ENCODE measurements around the gene OPN5.
"Not testable (repeated sequence)": the region's sequence is repeated elsewhere in the genome, so short reads cannot be mapped to it uniquely, and the experiment has no call there.

OPN5 gene

GRCh38 chr6:47781732-47782131 lies at the start of gene OPN5:
Gene OPN5, plus strand, starts transcription at chr6:47782032. Its CDS starts 35 bp downstream, at chr6:47782067.
- no peak for DNase-seq (ENCODE audit: low spot score)

- no peak for DNase-seq (ENCODE audit: low spot score)
Measured at GRCh38 chr6:47733879-47734558, 47.8 kb upstream of the OPN5 start.

GRCh38 chr6:47734831-47735481 lies 46.9 kb upstream of the OPN5 start:
- no peak for DNase-seq (ENCODE audit: low spot score)

- DNase-seq (ENCODE audit: low spot score) = no peak
Measured at GRCh38 chr6:47736083-47736700, 45.6 kb upstream of the OPN5 start.

GRCh38 chr6:47737406-47737805 lies 44.4 kb upstream of the OPN5 start:
- DNase-seq (ENCODE audit: low spot score) = no peak

GRCh38 chr6:47740714-47741113 lies 41.1 kb upstream of the OPN5 start:
- DNase-seq (ENCODE audit: low spot score) = no peak

GRCh38 chr6:47741807-47742206 lies 40.0 kb upstream of the OPN5 start:
- no peak for DNase-seq (ENCODE audit: low spot score)

- no peak for DNase-seq (ENCODE audit: low spot score)
Measured at GRCh38 chr6:47743744-47744143, 38.1 kb upstream of the OPN5 start.

GRCh38 chr6:47745269-47745668 lies 36.6 kb upstream of the OPN5 start:
- not testable (repeated sequence) for DNase-seq (ENCODE audit: low spot score)

GRCh38 chr6:47749757-47750156 lies 32.1 kb upstream of the OPN5 start:
- DNase-seq (ENCODE audit: low spot score) = no peak

- no peak for DNase-seq (ENCODE audit: low spot score)
Measured at GRCh38 chr6:47752801-47753200, 29.0 kb upstream of the OPN5 start.

- no peak for DNase-seq (ENCODE audit: low spot score)
Measured at GRCh38 chr6:47759364-47759763, 22.5 kb upstream of the OPN5 start.

- no peak for DNase-seq (ENCODE audit: low spot score)
Measured at GRCh38 chr6:47762502-47762901, 19.3 kb upstream of the OPN5 start.

GRCh38 chr6:47766445-47766844 lies 15.4 kb upstream of the OPN5 start:
- DNase-seq (ENCODE audit: low spot score) = no peak

- DNase-seq (ENCODE audit: low spot score) = no peak
Measured at GRCh38 chr6:47767102-47767501, 14.7 kb upstream of the OPN5 start.

- no peak for DNase-seq (ENCODE audit: low spot score)
Measured at GRCh38 chr6:47769982-47770381, 11.8 kb upstream of the OPN5 start.

- no peak for DNase-seq (ENCODE audit: low spot score)
Measured at GRCh38 chr6:47772359-47772758, 9.5 kb upstream of the OPN5 start.

- DNase-seq (ENCODE audit: low spot score) = no peak
Measured at GRCh38 chr6:47773005-47773404, 8.8 kb upstream of the OPN5 start.

- no peak for DNase-seq (ENCODE audit: low spot score)
Measured at GRCh38 chr6:47780510-47781356, 1.1 kb upstream of the OPN5 start.

- DNase-seq (ENCODE audit: low spot score) = no peak
Measured at GRCh38 chr6:47785182-47785581, 3.4 kb downstream of the OPN5 start.

- DNase-seq (ENCODE audit: low spot score) = peak; percentile 10
Measured at GRCh38 chr6:47787620-47788497, 6.0 kb downstream of the OPN5 start.

GRCh38 chr6:47788498-47788884 lies 6.7 kb downstream of the OPN5 start:
- DNase-seq (ENCODE audit: low spot score) = no peak

All from HuH-7.5 (cell line).